A375 (cell line): ENCODE data around the gene CCL5. TPM values are rescaled to one million over a fixed set of nuclear protein-coding genes. Genes with fewer than 3 reads are reported as not detected.
A peak's percentile ranks its signal among the peaks of the same experiment; 100 is the strongest.

Experiments used
- small RNA-seq: library from RNA; depleted of rRNA; stranded (forward); fragments of <200 nt; gene quantifications from one replicate; pipeline ENCODE3, GENCODE V24; 2014
- total RNA-seq: library from RNA; depleted of rRNA; stranded (reverse); fragments of >200 nt; shearing (Covaris generic); gene quantifications from 2 replicates; pipeline ENCODE4 v1.2.3, GENCODE V29; 2014; rRNA removed

Gene CCL5
- not detected in 2 replicates for total RNA-seq

DNA sequence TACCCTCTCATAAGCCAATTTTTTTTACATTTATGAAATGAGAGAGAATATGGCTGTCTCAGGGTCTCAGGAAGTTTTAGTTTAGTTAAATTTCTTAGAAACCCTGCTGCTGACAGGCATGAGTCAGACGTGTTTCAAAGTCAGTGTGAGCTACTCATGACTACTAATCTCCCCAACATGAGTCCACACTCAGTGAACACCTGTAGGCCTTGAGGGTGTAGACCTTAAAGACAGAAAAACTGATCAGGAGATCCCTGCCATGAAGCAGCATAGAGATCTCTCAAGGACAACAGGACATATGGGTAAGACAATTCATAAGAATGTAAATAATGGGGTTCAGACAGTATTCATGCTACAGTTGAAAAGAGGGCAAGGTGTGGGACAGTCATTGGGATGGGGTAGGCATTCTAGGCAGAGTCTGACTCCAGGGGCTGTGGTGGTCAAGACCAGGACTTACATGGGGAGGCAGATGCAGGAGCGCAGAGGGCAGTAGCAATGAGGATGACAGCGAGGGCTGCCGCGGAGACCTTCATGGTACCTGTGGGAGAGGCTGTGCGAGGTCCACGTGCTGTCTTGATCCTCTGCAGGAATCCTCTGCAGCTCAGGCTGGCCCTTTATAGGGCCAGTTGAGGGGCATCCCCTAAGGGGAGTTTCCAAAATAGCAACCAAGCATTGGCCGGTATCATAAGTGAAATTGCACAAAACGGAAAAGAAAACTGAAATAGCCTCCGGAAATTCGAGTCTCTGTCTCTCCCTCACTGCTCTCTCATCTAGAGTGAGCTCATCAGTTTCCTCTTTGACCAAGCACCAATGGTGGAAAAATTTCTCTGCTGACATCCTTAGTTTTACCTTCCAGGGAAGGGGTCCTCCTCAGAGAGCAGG, at the start of gene CCL5:
Gene CCL5 (minus strand): TSS at position 588 of the 882 bp plus-strand sequence.

DNA sequence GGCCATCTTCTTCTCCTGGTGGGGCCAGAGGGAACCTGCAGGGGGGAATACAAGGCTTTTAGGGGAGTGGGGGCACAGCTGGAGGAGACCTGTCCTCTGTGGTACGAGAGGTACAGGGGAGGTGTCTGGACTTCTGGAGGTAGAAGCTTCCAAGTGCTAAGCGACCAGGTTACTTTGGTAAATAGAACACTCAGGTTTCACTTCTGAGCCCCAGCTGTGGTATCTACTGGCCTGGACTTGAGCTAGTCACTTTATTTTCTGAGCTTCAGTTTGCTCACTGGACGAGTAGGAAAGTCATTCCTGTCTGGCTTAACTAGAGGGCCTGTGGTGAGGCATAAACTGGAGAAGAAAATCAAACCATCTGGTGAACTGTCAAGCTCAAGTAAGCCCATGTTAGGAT, 11.4 kb downstream of the CCL5 start, which contains the start of gene HEATR9:
Gene HEATR9 (minus strand): TSS at position 155 of the 400 bp plus-strand sequence. CDS start 149 bp downstream, at position 6.

Small RNAs within 50 kb of the gene (small RNA-seq; reads per million reads assigned to genes)
- 5,726 reads per million, percentile 100 among the genes with 10 or more reads in this experiment for gene RF00100

Other genes starting within 250 kb of the CCL5 start
- 0.53 and 0.57 TPM in 2 replicates for gene RASL10B, start 148.7 kb downstream of the CCL5 start, total RNA-seq
- not detected in 2 replicates for gene GAS2L2, start 127.1 kb downstream of the CCL5 start, total RNA-seq
- not detected in 2 replicates for gene C17orf50, start 119.5 kb downstream of the CCL5 start, total RNA-seq
- gene MMP28, start 84.7 kb downstream of the CCL5 start, total RNA-seq, result not detected in 2 replicates
- gene TAF15, start 70.9 kb downstream of the CCL5 start, total RNA-seq, result 61.1 and 63.6 TPM in 2 replicates
- gene HEATR9, start 11.5 kb downstream of the CCL5 start, total RNA-seq, result not detected in 2 replicates
- gene RDM1, start 50.4 kb upstream of the CCL5 start, total RNA-seq, result 3.1 and 4.3 TPM in 2 replicates
- gene LYZL6, start 63.4 kb upstream of the CCL5 start, total RNA-seq, result not detected in 2 replicates
- gene CCL16, start 101.1 kb upstream of the CCL5 start, total RNA-seq, result not detected in 2 replicates
- not detected in 2 replicates for gene CCL14, start 106.4 kb upstream of the CCL5 start, total RNA-seq
- not detected in 2 replicates for gene CCL15, start 121.2 kb upstream of the CCL5 start, total RNA-seq
- not detected in 2 replicates for gene CCL23, start 137.6 kb upstream of the CCL5 start, total RNA-seq
- not detected in 2 replicates for gene CCL18, start 183.9 kb upstream of the CCL5 start, total RNA-seq
- not detected in 2 replicates for gene CCL3, start 209.8 kb upstream of the CCL5 start, total RNA-seq
- 0.72 TPM in 1 of 2 replicates, not detected in the other for gene CCL4, start 223.5 kb upstream of the CCL5 start, total RNA-seq